ENCODE measurements around the gene CAMTA1.

- TF ChIP-seq, protein P1, sequence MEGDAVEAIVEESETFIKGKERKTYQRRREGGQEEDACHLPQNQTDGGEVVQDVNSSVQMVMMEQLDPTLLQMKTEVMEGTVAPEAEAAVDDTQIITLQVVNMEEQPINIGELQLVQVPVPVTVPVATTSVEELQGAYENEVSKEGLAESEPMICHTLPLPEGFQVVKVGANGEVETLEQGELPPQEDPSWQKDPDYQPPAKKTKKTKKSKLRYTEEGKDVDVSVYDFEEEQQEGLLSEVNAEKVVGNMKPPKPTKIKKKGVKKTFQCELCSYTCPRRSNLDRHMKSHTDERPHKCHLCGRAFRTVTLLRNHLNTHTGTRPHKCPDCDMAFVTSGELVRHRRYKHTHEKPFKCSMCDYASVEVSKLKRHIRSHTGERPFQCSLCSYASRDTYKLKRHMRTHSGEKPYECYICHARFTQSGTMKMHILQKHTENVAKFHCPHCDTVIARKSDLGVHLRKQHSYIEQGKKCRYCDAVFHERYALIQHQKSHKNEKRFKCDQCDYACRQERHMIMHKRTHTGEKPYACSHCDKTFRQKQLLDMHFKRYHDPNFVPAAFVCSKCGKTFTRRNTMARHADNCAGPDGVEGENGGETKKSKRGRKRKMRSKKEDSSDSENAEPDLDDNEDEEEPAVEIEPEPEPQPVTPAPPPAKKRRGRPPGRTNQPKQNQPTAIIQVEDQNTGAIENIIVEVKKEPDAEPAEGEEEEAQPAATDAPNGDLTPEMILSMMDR (IDR thresholded peaks at IDR 0.05; ENCODE audit: low read length) = no peak
- TF ChIP-seq EZH2 (optimal IDR thresholded peaks at IDR 0.05; ENCODE audit: low read depth, low read length) = no peak
- TF ChIP-seq EZH2phosphoT487 (IDR thresholded peaks at IDR 0.05; ENCODE audit: low read length) = no peak
Measured at GRCh38 chr1:7152655-7153054, 367.4 kb downstream of the CAMTA1 start.
